Central memory CD4-positive, alpha-beta T cell (primary cell): Measurements from ENCODE around the gene ATL3.
A peak's percentile ranks its signal among the peaks of the same experiment; 100 is the strongest.
"Not testable (repeated sequence)": the region's sequence is repeated elsewhere in the genome, so short reads cannot be mapped to it uniquely, and the experiment has no call there.

Source experiments
- DNase-seq: peaks from one replicate; pipeline ENCODE4 v3.0.0; 2022

The ATL3 gene

GRCh38 chr11:63681321-63682065 lies 10.3 kb upstream of the ATL3 start, which contains the start of gene RTN3:
RTN3 (plus strand) TSS chr11:63681500; CDS start chr11:63681637, 137 bp downstream.
- DNase-seq = peak; percentile 98

GRCh38 chr11:63680834-63681320 lies 9.7 kb upstream of the ATL3 start:
- DNase-seq = no peak

DNA sequence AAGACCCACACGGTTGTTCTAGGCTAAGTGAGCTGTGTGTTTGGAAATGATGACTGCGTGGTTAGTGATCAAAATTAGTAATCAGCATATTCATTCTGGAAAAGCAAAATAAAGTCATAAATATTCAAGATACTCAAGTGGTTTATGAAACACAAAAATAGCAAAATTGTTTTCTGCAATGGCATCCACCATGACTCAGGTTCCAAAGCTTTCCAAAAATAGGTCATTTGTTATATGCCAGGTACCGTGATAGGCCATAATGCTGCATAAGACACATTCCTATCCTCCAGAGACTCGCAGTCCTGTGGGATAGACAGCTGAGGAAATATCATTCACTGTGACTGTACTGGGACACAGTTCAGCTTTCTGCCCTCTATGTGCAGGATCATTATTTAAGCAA lies 2.4 kb upstream of the ATL3 start:
- DNase-seq = no peak

GRCh38 chr11:63672936-63673539 lies 1.9 kb upstream of the ATL3 start:
- DNase-seq = no peak

GRCh38 chr11:63672156-63672463 lies 934 bp upstream of the ATL3 start:
- DNase-seq = no peak

- DNase-seq = peak; percentile 23
These were observed 499 bp downstream of the ATL3 start for GRCh38 chr11:63670433-63671321.

DNA sequence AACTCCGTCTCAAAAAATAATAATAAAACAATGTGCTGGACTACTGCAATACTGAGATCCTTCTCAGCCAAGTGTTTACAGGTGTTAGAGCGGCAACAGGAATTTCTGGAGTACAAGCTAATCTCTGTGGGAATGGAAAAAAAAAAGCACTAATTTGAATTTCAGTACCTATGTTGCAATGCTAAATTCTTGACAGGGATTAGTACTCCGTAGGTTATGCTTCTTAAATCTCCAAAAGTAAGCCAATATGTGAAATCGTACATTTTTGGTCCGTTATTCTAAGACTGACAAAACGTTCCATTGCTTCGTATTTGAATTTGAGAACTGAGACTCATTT lies 1.1 kb downstream of the ATL3 start:
- no peak for DNase-seq

- DNase-seq = no peak
These were observed 3.0 kb downstream of the ATL3 start for GRCh38 chr11:63667995-63668795.

DNA sequence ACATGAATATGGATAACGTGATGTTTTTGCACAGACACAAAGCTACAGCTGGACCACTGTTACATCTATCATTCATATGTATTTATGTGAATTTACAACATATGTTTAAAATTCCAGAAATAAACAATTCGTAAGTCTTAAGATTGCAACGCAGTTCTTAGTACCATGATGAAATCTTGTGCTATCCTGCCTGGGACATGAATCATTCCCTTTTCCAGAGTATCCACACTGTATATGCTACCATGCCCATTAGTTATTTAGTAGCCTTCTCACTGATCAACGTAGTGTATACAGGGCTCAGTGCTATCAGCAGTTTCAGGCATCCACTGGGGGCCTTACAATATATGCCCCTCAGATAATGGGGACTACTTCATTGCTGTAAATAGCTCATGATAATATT lies 4.3 kb downstream of the ATL3 start:
- no peak for DNase-seq

GRCh38 chr11:63663809-63664208 lies 7.4 kb downstream of the ATL3 start:
- DNase-seq = no peak

- no peak for DNase-seq
These were observed 10.2 kb downstream of the ATL3 start for GRCh38 chr11:63660972-63661371.

DNA sequence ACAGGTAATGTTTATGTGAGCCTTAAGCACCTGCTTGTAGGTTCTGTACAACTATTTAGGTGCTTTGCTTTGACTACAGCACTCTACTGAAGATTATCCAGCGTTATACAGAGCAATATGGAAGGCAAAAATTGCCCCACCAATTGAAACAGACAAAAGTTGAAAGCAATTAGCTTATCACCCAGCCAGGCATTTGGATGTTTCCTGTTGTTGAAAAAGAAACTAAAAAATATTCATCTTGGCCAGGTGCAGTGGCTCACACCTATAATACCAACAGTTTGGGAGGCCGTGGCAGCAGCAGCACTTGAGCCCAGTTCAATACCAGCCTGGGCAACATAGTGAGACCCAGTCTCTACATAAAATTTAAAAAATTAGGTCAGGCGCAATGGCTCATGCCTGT lies 18.5 kb downstream of the ATL3 start:
- DNase-seq = no peak

- DNase-seq = no peak
These were observed 28.0 kb downstream of the ATL3 start for GRCh38 chr11:63643205-63643604.

DNA sequence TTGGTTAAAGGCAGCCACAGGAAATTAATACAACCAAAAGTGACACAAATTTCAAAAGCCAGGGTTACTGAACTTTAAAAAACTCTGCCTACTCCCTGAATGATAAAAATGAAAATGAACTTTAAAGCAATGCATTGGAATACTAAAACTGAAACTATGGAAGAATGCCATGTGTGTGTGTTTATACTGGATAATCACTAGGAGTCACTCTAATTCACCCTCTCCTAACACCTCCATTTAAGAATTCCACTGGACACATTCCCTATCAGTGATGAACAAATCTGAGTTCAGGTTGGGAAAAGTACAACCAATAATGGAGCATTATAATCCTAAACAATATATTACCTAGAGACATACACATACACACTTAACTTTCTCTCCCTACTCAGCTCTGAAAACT lies 29.4 kb downstream of the ATL3 start:
- no peak for DNase-seq

DNA sequence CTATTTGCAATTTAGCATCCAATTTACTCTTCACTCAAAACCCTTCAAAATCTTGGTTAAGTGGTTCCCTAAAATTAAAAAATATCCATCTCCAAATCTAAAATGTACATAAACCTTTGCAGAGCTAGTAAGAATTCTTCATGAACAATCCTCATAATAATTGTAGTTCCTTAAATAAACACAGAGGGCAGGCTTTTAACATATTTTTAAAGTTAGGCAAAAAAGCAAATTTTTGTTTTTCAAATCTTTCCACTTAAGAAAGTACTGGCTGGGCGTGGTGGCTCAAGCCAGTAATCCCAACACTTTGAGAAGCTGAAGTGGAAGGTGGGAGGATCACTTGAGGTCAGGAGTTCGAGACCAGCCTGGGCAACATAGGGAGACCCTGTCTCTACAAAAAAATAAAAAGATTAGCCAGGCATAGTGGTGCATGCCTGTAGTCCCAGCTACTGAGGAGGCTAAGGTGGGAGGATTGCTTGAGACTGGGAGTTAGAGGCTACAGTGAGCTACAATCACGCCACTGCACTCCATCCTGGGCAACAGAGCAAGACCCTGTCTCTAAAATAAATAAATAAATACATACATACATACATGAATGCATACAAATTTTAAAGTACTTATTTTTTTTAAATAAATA lies 31.9 kb downstream of the ATL3 start:
- DNase-seq = no peak

- DNase-seq = not testable (repeated sequence)
These were observed 32.7 kb downstream of the ATL3 start for GRCh38 chr11:63638436-63638835.

GRCh38 chr11:63635762-63636465 lies 35.3 kb downstream of the ATL3 start:
- peak; percentile 59 for DNase-seq

- no peak for DNase-seq
These were observed 41.8 kb downstream of the ATL3 start for GRCh38 chr11:63629426-63629825.

DNA sequence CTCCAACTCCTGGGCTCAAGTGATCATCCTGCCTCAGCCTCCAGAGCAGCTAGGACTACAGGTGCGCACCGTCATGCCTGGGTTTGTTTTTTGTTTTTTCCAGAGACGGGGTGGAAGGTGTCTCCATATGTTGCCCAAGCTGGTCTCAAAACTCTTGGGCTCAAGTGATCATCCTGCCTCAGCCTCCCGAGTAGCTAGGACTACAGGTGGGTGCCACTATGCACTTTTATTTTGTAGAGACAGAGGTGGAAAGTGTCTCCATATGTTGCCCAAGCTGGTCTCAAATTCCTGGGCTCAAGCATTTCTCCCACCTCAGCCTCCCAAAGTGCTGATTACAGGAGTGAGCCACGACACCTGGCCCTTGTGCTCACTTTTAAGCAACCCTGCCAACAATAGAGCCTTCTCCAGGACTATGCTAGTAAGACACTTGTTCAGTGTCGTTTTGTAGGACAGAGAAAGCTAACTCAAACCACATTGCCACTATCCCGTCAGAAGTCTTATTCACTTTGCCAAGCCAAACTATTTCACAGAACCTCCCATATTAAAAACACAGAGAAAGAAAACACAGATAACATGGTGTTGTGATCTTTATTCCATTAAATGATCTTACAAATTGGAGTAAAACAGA lies 47.5 kb downstream of the ATL3 start:
- DNase-seq = no peak

- no peak for DNase-seq
These were observed 48.9 kb downstream of the ATL3 start for GRCh38 chr11:63622323-63622722.

DNA sequence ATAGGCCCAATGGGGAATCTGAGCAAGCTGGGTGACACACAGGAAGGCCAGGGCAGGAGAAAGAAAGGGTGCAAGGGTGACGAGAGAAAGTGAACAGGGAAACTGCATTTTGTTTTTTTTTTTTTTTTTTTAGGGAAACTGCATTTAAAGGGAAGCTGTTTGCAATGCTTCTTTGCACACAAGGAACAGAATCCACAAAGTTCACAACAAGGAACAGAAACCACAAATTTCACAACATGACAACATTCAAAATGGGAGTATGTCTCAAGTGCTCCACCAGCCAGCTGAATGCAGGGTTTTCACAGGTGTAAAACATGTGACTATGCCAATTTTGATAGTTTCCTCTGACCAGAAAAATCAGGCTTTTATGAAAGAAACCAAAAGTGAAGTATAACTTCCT lies 50.1 kb downstream of the ATL3 start:
- DNase-seq = no peak
